ENCODE results near the gene DNAJC5G. TPM values are rescaled to one million over a fixed set of nuclear protein-coding genes. Genes with fewer than 3 reads are reported as not detected.
A peak's percentile ranks its signal among the peaks of the same experiment; 100 is the strongest.

The DNAJC5G gene
- total and polyA plus RNA-seq, 9 of the 15 experiments (the other 6 are each of a cell fraction or from before 2014, with no cell fraction given), result not detected

DNA sequence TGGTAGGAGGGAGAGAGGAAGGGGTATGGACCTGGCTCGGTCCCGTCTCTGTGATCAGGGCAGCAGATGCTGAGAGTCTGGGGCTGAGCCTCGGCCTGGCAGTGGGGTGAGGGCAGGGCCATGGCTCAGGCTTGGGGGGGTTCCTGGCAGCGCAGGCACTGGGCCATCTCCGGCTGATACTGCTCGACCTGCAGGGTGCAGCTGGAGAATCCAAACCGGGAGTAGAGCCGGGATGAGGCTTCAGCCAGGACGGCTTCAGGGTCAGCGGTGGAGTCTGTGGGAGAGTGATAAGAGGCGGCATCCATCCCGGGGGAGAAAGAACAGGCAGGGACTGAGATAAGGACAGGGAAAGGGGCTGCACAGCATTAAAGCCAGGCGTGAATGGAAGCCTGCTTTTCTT is 20.0 kb upstream of the DNAJC5G start:
- in situ Hi-C loops (cut with MboI) (no loop called here), intact Hi-C loops (cut with micrococcal nuclease) (no loop called here)
- ChIA-PET CTCF (ENCODE audit: low intra/inter-chr PET ratio) (no interaction called here), POLR2A (interaction anchor here (0.5 to 1.1 kb wide), 3 partner anchors 16 to 356 kb away, joined by 3 to 4 read pairs (median 3); no protein-coding TSS in a partner anchor)
- H3K36me3 ChIP-seq (ENCODE audit: control insufficient read depth, insufficient read depth, low read length), result no peaks in the 10 kb centered on the region
- no peak overlapping the region for H2AFZ ChIP-seq (ENCODE audit: low read depth, low read length)
- no peaks in the 10 kb centered on the region for H3K9me1 ChIP-seq (ENCODE audit: control insufficient read depth, insufficient read depth, low read length)
- DNase-seq (ENCODE audit: extremely low read depth in 1 of 4, low spot score in 3 of 4), result peak; percentile 77 to 81 (median 78)
- H3K4me3 ChIP-seq, result no peak overlapping the region
- H4K20me1 ChIP-seq (replicated peaks; ENCODE audit: control insufficient read depth, insufficient read depth, low read length), result no peaks in the 10 kb centered on the region; the same call in none of the 2 replicates
- peak; percentile 78 for ATAC-seq
- H3K27me3 ChIP-seq (ENCODE audit: control insufficient read depth in 2 of 2, insufficient read depth in 2 of 2, low read length in 2 of 2), result peaks cover 3 to 12% of the 10 kb centered on the region in 2 experiments; a peak in 3 of 5 replicates
- H3K9ac ChIP-seq (ENCODE audit: insufficient read depth in 1 of 2, low read depth in 2 of 2, low read length in 2 of 2), result peak overlapping the region in 1 of 2 experiments; percentile 78; a peak in 2 of 4 replicates
- no peaks in the 10 kb centered on the region for H3K9me3 ChIP-seq (replicated peaks; ENCODE audit: control insufficient read depth, insufficient read depth, low read depth, low read length)
- FAIRE-seq, result peak; percentile 82
- H3K4me2 ChIP-seq (ENCODE audit: insufficient read depth, low read length), result peak overlapping the region; percentile 13; the same call in 1 of the 2 replicates
- peaks cover 15 to 38% of the 10 kb centered on the region in 2 experiments for H3K4me1 ChIP-seq (replicated peaks in 1 of 2; ENCODE audit: control insufficient read depth in 2 of 2, insufficient read depth in 2 of 2, low read length in 2 of 2)
- WGBS (ENCODE audit: insufficient coverage, low coverage, missing lambda C conversion rate), result 0% methylated on average over 11 of the region's 13 CpGs
- BruUV-seq (replicated peaks), result no TSS peak
- H3K79me2 ChIP-seq (ENCODE audit: control insufficient read depth, insufficient read depth, low read length), result no peaks in the 10 kb centered on the region
- H3K27ac ChIP-seq (ENCODE audit: extremely low read depth, low read depth, low read length), result no peak overlapping the region
- TF ChIP-seq ZBTB7A (IDR thresholded peaks at IDR 0.05; ENCODE audit: borderline replicate concordance, control insufficient read depth, low read depth, low read length) (no peak), NR2C1 (IDR thresholded peaks at IDR 0.05) (no peak), NR2C1 (tag; IDR thresholded peaks at IDR 0.05) (no peak), SRSF1 (IDR thresholded peaks at IDR 0.05; ENCODE audit: low read depth, low read length) (no peak), KLF13 (tag; IDR thresholded peaks at IDR 0.05; ENCODE audit: borderline replicate concordance, low read depth) (no peak), EWSR1 (IDR thresholded peaks at IDR 0.05; ENCODE audit: borderline replicate concordance, low read depth, partially characterized antibody) (no peak), IRF2 (CRISPR knock-in tag; IDR thresholded peaks at IDR 0.05) (no peak), FOS (IDR thresholded peaks at IDR 0.05; ENCODE audit: extremely low read depth, insufficient read length) (no peak), CTBP1 (IDR thresholded peaks at IDR 0.05; ENCODE audit: borderline replicate concordance) (peak; percentile 85; the same call in 1 of the 2 replicates), ZNF551 (CRISPR knock-in tag; IDR thresholded peaks at IDR 0.05) (no peak), KLF16 (IDR thresholded peaks at IDR 0.05) (peak; percentile 51; the same call in 1 of the 2 replicates), GATA2 (CRISPR knock-in tag; IDR thresholded peaks at IDR 0.05) (peak; percentile 59; the same call in 1 of the 2 replicates), SMARCA4 (IDR thresholded peaks at IDR 0.05) (peak; percentile 80), CEBPG (CRISPR knock-in tag; IDR thresholded peaks at IDR 0.05) (no peak), CEBPG (tag; conservative IDR thresholded peaks at IDR 0.05 in 1 of 2, IDR thresholded peaks at IDR 0.05 in 1 of 2) (no peak), HNRNPLL (IDR thresholded peaks at IDR 0.05; ENCODE audit: low read depth, low read length, poor library complexity, severe bottlenecking) (no peak), XRCC4 (IDR thresholded peaks at IDR 0.05; ENCODE audit: extremely low read depth, insufficient read depth, insufficient read length) (no peak), OTX1 (CRISPR knock-in tag; IDR thresholded peaks at IDR 0.05) (no peak), ZFX (CRISPR knock-in tag; IDR thresholded peaks at IDR 0.05) (no peak), KDM1A (IDR thresholded peaks at IDR 0.05) (peak in 1 of 2 experiments; percentile 21; a peak in 1 of 4 replicates), MAFK (IDR thresholded peaks at IDR 0.05; ENCODE audit: low read length) (no peak), ESRRA (IDR thresholded peaks at IDR 0.05; ENCODE audit: borderline replicate concordance, low read depth) (peak; percentile 61; the same call in 1 of the 2 replicates), ARID1B (IDR thresholded peaks at IDR 0.05) (peak; percentile 92)
- TF ChIP-seq, protein P1, sequence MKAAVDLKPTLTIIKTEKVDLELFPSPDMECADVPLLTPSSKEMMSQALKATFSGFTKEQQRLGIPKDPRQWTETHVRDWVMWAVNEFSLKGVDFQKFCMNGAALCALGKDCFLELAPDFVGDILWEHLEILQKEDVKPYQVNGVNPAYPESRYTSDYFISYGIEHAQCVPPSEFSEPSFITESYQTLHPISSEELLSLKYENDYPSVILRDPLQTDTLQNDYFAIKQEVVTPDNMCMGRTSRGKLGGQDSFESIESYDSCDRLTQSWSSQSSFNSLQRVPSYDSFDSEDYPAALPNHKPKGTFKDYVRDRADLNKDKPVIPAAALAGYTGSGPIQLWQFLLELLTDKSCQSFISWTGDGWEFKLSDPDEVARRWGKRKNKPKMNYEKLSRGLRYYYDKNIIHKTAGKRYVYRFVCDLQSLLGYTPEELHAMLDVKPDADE (conservative IDR thresholded peaks at IDR 0.05; ENCODE audit: control insufficient read depth, low read depth, low read length), result no peak

Data from K562 (cell line).